HEK293 (cell line): ENCODE measurements around the gene AK8.

Experiments used
- GLI2 ChIP-seq: fragments of 450-650 bp; formaldehyde crosslinking; IDR thresholded peaks from 2 replicates; pipeline ENCODE4; 2017; ENCODE audit warnings: missing biosample characterization, missing genetic modification characterization, low read depth, borderline replicate concordance
- ZFP3 ChIP-seq: fragments of 450-650 bp; formaldehyde crosslinking; IDR thresholded peaks from 2 replicates; pipeline ENCODE4 v1.5.1; 2016; ENCODE audit warnings: low read depth, missing biosample characterization, missing genetic modification characterization
- ZNF10 ChIP-seq: fragments of 450-650 bp; formaldehyde crosslinking; IDR thresholded peaks from 2 replicates; pipeline ENCODE4 v1.5.1; 2017; ENCODE audit warnings: missing biosample characterization, missing genetic modification characterization
- ZNF133 ChIP-seq: fragments of 450-650 bp; formaldehyde crosslinking; IDR thresholded peaks from 2 replicates; pipeline ENCODE4 v1.5.1; 2016; ENCODE audit warnings: missing biosample characterization, missing genetic modification characterization
- ZNF146 ChIP-seq: fragments of 450-650 bp; formaldehyde crosslinking; IDR thresholded peaks from 2 replicates; pipeline ENCODE4 v1.5.1; 2016; ENCODE audit warnings: missing biosample characterization, missing genetic modification characterization
- ZNF274 ChIP-seq, 2 experiments: fragments of 200-500 bp in 1 of 2; fragments of 450-650 bp in 1 of 2; sonication (Bioruptor generic) in 1 of 2; formaldehyde crosslinking in 1 of 2; IDR thresholded peaks; 2 replicates each; pipeline versions ENCODE4 v1.5.1 to v1.6.1; 2014 to 2016; ENCODE audit warnings: borderline replicate concordance in 1 of 2, inconsistent platforms in 1 of 2, low read length in 1 of 2, missing biosample characterization in 1 of 2, missing genetic modification characterization in 1 of 2
- ZNF335 ChIP-seq: fragments of 450-650 bp; formaldehyde crosslinking; conservative IDR thresholded peaks from 2 replicates; pipeline ENCODE4 v1.5.1; 2016; ENCODE audit warnings: missing biosample characterization, missing genetic modification characterization
- ZNF555 ChIP-seq: fragments of 450-650 bp; formaldehyde crosslinking; conservative IDR thresholded peaks from 2 replicates; pipeline ENCODE4 v1.5.1; 2017; ENCODE audit warnings: missing biosample characterization, mild to moderate bottlenecking, missing genetic modification characterization, inconsistent platforms
- ZNF560 ChIP-seq: fragments of 450-650 bp; formaldehyde crosslinking; IDR thresholded peaks from 2 replicates; pipeline ENCODE4 v1.5.1; 2017; ENCODE audit warnings: missing biosample characterization, missing genetic modification characterization, borderline replicate concordance
- TF ChIP-seq, protein P1 (sequence below): fragments of 450-650 bp; formaldehyde crosslinking; IDR thresholded peaks from 2 replicates; pipeline ENCODE4 v1.5.1; 2016; ENCODE audit warnings: missing biosample characterization, missing genetic modification characterization
- TF ChIP-seq, protein P2 (sequence below): fragments of 450-650 bp; formaldehyde crosslinking; IDR thresholded peaks from 2 replicates; pipeline ENCODE4 v1.5.1; 2017; ENCODE audit warnings: missing biosample characterization, missing genetic modification characterization
- TF ChIP-seq, protein P3 (sequence below): fragments of 450-650 bp; formaldehyde crosslinking; IDR thresholded peaks from 2 replicates; pipeline ENCODE4 v1.5.1; 2016; ENCODE audit warnings: missing biosample characterization, missing genetic modification characterization

DNA sequence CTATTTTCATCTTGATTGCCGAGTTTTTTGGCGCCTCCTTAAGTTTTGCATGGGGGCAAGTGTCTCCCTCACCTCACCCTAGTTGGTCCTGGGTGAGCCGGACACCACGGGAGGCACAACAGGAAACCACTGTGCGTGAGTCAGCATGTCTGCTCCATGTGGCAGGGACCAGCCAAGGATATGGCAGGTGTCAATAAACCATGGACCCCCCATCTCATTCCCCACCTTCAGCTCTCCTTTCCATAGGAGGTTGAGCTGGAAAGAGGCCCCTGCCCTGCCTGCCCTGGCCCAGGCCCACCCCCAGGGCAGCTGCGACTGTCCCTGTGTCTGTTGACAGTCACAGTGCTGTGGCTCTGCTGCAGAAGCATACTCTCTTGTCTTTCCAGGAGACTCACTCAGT, 3.7 kb upstream of the AK8 start:
- TF ChIP-seq ZNF335, result no peak
- TF ChIP-seq GLI2 (tag by site-specific recombination), result no peak
- TF ChIP-seq, protein P1, sequence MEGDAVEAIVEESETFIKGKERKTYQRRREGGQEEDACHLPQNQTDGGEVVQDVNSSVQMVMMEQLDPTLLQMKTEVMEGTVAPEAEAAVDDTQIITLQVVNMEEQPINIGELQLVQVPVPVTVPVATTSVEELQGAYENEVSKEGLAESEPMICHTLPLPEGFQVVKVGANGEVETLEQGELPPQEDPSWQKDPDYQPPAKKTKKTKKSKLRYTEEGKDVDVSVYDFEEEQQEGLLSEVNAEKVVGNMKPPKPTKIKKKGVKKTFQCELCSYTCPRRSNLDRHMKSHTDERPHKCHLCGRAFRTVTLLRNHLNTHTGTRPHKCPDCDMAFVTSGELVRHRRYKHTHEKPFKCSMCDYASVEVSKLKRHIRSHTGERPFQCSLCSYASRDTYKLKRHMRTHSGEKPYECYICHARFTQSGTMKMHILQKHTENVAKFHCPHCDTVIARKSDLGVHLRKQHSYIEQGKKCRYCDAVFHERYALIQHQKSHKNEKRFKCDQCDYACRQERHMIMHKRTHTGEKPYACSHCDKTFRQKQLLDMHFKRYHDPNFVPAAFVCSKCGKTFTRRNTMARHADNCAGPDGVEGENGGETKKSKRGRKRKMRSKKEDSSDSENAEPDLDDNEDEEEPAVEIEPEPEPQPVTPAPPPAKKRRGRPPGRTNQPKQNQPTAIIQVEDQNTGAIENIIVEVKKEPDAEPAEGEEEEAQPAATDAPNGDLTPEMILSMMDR (tag by site-specific recombination), result no peak
- no peak for TF ChIP-seq ZFP3 (tag by site-specific recombination)
- TF ChIP-seq, protein P2, sequence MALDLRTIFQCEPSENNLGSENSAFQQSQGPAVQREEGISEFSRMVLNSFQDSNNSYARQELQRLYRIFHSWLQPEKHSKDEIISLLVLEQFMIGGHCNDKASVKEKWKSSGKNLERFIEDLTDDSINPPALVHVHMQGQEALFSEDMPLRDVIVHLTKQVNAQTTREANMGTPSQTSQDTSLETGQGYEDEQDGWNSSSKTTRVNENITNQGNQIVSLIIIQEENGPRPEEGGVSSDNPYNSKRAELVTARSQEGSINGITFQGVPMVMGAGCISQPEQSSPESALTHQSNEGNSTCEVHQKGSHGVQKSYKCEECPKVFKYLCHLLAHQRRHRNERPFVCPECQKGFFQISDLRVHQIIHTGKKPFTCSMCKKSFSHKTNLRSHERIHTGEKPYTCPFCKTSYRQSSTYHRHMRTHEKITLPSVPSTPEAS, result no peak
- TF ChIP-seq ZNF146 (tag by site-specific recombination), result no peak
- TF ChIP-seq, protein P3, sequence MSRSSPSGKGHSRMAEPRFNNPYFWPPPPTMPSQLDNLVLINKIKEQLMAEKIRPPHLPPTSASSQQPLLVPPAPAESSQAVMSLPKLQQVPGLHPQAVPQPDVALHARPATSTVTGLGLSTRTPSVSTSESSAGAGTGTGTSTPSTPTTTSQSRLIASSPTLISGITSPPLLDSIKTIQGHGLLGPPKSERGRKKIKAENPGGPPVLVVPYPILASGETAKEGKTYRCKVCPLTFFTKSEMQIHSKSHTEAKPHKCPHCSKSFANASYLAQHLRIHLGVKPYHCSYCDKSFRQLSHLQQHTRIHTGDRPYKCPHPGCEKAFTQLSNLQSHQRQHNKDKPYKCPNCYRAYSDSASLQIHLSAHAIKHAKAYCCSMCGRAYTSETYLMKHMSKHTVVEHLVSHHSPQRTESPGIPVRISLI, result no peak
- TF ChIP-seq ZNF555 (tag by site-specific recombination), result no peak
- TF ChIP-seq ZNF560 (tag by site-specific recombination), result no peak
- TF ChIP-seq ZNF274 (IDR thresholded peaks at IDR 0.05; ENCODE audit: low read length), result no peak
- no peak for TF ChIP-seq ZNF274 (tag by site-specific recombination; IDR thresholded peaks at IDR 0.05; ENCODE audit: borderline replicate concordance)
- no peak for TF ChIP-seq ZNF10 (tag by site-specific recombination)
- no peak for TF ChIP-seq ZNF133 (tag by site-specific recombination)
